Osteocyte (in vitro differentiated cells): Measurements from ENCODE around the gene MYO1D. TPM values are rescaled to one million over a fixed set of nuclear protein-coding genes. Genes with fewer than 3 reads are reported as not detected.
"Not testable (repeated sequence)": the region's sequence is repeated elsewhere in the genome, so short reads cannot be mapped to it uniquely, and the experiment has no call there.

Experiments used
- DNase-seq: peaks from one replicate; pipeline ENCODE4 v3.0.0; 2021; ENCODE audit warnings: mixed read lengths; ENCODE audit not compliant: unreplicated experiment; ENCODE audit errors: extremely low spot score
- H3K27ac Mint-ChIP-seq: one replicate; pipeline ENCODE4 v1.8.0; 2021; ENCODE audit warnings: mild to moderate bottlenecking, mixed read lengths; ENCODE audit not compliant: unreplicated experiment
- H3K27me3 Mint-ChIP-seq: one replicate; pipeline ENCODE4 v1.8.0; 2021; ENCODE audit warnings: mixed read lengths; ENCODE audit not compliant: unreplicated experiment
- H3K36me3 Mint-ChIP-seq: one replicate; pipeline ENCODE4 v1.8.0; 2021; ENCODE audit warnings: mixed read lengths; ENCODE audit not compliant: unreplicated experiment
- H3K4me1 Mint-ChIP-seq: one replicate; pipeline ENCODE4 v1.8.0; 2021; ENCODE audit warnings: mixed read lengths; ENCODE audit not compliant: unreplicated experiment
- H3K4me3 Mint-ChIP-seq: one replicate; pipeline ENCODE4 v1.8.0; 2021; ENCODE audit warnings: mild to moderate bottlenecking, moderate library complexity, mixed read lengths; ENCODE audit not compliant: unreplicated experiment
- H3K9me3 Mint-ChIP-seq: one replicate; pipeline ENCODE4 v1.8.0; 2021; ENCODE audit warnings: mixed read lengths; ENCODE audit not compliant: unreplicated experiment
- CTCF ChIP-seq: fragments of 200-600 bp; sonication (generic); IDR thresholded peaks from 2 replicates; pipeline ENCODE4 v1.5.0; 2021; ENCODE audit warnings: antibody characterized with exemption, mild to moderate bottlenecking, moderate library complexity
- total RNA-seq: library from RNA; stranded (reverse); gene quantifications from 2 replicates; pipeline ENCODE4 v1.2.1, GENCODE V29; 2021

Gene MYO1D
- total RNA-seq, 1 donor from 2014 or later, result 19.1 TPM

- H3K4me1 Mint-ChIP-seq, result peaks cover 8% of the 10 kb centered on the region
- no peaks in the 10 kb centered on the region for H3K9me3 Mint-ChIP-seq
- no peaks in the 10 kb centered on the region for H3K36me3 Mint-ChIP-seq
- no peak for TF ChIP-seq CTCF
- no peak overlapping the region for H3K4me3 Mint-ChIP-seq
- H3K27me3 Mint-ChIP-seq, result no peaks in the 10 kb centered on the region
- no peak for DNase-seq
- no peak overlapping the region for H3K27ac Mint-ChIP-seq
Observed at GRCh38 chr17:32525122-32525521, 351.8 kb downstream of the MYO1D start.

- not testable (repeated sequence) for DNase-seq, H3K27ac Mint-ChIP-seq, H3K36me3 Mint-ChIP-seq, H3K4me3 Mint-ChIP-seq, H3K27me3 Mint-ChIP-seq, H3K9me3 Mint-ChIP-seq
- peaks cover 14% of the 10 kb centered on the region for H3K4me1 Mint-ChIP-seq
Observed at GRCh38 chr17:32524553-32524880, 352.4 kb downstream of the MYO1D start.

- DNase-seq, result no peak
- no peak overlapping the region for H3K27ac Mint-ChIP-seq
- H3K9me3 Mint-ChIP-seq, result no peaks in the 10 kb centered on the region
- no peak for TF ChIP-seq CTCF
- peaks cover 14% of the 10 kb centered on the region for H3K4me1 Mint-ChIP-seq
- H3K27me3 Mint-ChIP-seq, result no peaks in the 10 kb centered on the region
- no peak overlapping the region for H3K4me3 Mint-ChIP-seq
- H3K36me3 Mint-ChIP-seq, result no peaks in the 10 kb centered on the region
Observed at GRCh38 chr17:32523827-32524552, 352.9 kb downstream of the MYO1D start.

- Mint-ChIP-seq H3K9me3 (no peaks in the 10 kb centered on the region), H3K27ac (no peak overlapping the region), H3K36me3 (no peaks in the 10 kb centered on the region), H3K4me1 (peaks cover 15% of the 10 kb centered on the region), H3K27me3 (no peaks in the 10 kb centered on the region), H3K4me3 (no peak overlapping the region)
- TF ChIP-seq CTCF, result no peak
- no peak for DNase-seq
Observed at GRCh38 chr17:32523017-32523680, 353.8 kb downstream of the MYO1D start.

- DNase-seq, result no peak
- no peak overlapping the region for H3K4me3 Mint-ChIP-seq
- H3K36me3 Mint-ChIP-seq, result no peaks in the 10 kb centered on the region
- H3K27me3 Mint-ChIP-seq, result no peaks in the 10 kb centered on the region
- TF ChIP-seq CTCF, result no peak
- H3K9me3 Mint-ChIP-seq, result no peaks in the 10 kb centered on the region
- no peak overlapping the region for H3K27ac Mint-ChIP-seq
- peaks cover 15% of the 10 kb centered on the region for H3K4me1 Mint-ChIP-seq
Observed at GRCh38 chr17:32520737-32521404, 356.1 kb downstream of the MYO1D start.
